Loucy (cell line): ENCODE measurements around the gene ZNF620.
"Not testable (repeated sequence)": the region's sequence is repeated elsewhere in the genome, so short reads cannot be mapped to it uniquely, and the experiment has no call there.

Source experiments
- CTCF ChIP-seq: fragments of 200-600 bp; sonication (generic); conservative IDR thresholded peaks from 2 replicates; pipeline ENCODE4 v1.5.1; 2014; ENCODE audit warnings: mild to moderate bottlenecking, antibody characterized with exemption, low read length
- EZH2phosphoT487 ChIP-seq: fragments of 200-600 bp; IDR thresholded peaks from 2 replicates; pipeline ENCODE4 v1.6.1; 2018; ENCODE audit warnings: antibody characterized with exemption, mild to moderate bottlenecking, moderate library complexity, borderline replicate concordance

DNA sequence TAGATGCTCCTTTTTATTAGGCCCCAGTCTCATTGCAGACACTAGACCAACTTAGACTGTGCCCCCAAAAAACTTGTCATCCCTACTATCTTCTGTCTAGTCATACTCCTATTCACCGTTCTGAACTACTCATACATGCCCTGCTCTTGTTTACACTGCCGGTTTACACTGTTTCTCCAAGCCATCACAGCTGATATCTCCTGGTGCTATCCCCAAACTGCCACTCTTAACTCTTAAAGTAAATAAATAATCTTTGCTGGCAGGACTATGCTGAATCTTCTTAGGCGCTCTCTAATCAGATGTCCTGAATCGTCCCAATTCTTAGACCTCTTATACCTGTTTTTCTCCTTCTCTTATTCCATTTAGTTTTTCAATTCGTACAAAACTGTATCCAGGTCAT, 59.8 kb downstream of the ZNF620 start:
- TF ChIP-seq CTCF, EZH2phosphoT487: not testable (repeated sequence)
